B cell (primary cell): ENCODE data around the gene ENG.

Experiments
- EZH2 ChIP-seq: IDR thresholded peaks from 2 replicates; pipeline ENCODE4 v1.6.1; 2012; ENCODE audit warnings: borderline replicate concordance, low read depth, mild to moderate bottlenecking, moderate library complexity, low read length; ENCODE audit not compliant: insufficient read depth, poor library complexity, severe bottlenecking
- TF ChIP-seq, protein P1 (sequence below): fragments of 200-600 bp; IDR thresholded peaks from one replicate; pipeline ENCODE4 v1.8.0; 2022; ENCODE audit warnings: antibody characterized with exemption, mild to moderate bottlenecking

GRCh38 chr9:127875306-127875966, 21.0 kb upstream of the ENG start:
- TF ChIP-seq, protein P1, sequence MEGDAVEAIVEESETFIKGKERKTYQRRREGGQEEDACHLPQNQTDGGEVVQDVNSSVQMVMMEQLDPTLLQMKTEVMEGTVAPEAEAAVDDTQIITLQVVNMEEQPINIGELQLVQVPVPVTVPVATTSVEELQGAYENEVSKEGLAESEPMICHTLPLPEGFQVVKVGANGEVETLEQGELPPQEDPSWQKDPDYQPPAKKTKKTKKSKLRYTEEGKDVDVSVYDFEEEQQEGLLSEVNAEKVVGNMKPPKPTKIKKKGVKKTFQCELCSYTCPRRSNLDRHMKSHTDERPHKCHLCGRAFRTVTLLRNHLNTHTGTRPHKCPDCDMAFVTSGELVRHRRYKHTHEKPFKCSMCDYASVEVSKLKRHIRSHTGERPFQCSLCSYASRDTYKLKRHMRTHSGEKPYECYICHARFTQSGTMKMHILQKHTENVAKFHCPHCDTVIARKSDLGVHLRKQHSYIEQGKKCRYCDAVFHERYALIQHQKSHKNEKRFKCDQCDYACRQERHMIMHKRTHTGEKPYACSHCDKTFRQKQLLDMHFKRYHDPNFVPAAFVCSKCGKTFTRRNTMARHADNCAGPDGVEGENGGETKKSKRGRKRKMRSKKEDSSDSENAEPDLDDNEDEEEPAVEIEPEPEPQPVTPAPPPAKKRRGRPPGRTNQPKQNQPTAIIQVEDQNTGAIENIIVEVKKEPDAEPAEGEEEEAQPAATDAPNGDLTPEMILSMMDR: no peak
- TF ChIP-seq EZH2: no peak
